Measurements from ENCODE around the gene ZFP36L1. TPM values are rescaled to one million over a fixed set of nuclear protein-coding genes. Genes with fewer than 3 reads are reported as not detected.
A peak's percentile ranks its signal among the peaks of the same experiment; 100 is the strongest.

The ZFP36L1 gene
- total RNA-seq, 1 experiment from 2014 or later, result 304 TPM

DNA sequence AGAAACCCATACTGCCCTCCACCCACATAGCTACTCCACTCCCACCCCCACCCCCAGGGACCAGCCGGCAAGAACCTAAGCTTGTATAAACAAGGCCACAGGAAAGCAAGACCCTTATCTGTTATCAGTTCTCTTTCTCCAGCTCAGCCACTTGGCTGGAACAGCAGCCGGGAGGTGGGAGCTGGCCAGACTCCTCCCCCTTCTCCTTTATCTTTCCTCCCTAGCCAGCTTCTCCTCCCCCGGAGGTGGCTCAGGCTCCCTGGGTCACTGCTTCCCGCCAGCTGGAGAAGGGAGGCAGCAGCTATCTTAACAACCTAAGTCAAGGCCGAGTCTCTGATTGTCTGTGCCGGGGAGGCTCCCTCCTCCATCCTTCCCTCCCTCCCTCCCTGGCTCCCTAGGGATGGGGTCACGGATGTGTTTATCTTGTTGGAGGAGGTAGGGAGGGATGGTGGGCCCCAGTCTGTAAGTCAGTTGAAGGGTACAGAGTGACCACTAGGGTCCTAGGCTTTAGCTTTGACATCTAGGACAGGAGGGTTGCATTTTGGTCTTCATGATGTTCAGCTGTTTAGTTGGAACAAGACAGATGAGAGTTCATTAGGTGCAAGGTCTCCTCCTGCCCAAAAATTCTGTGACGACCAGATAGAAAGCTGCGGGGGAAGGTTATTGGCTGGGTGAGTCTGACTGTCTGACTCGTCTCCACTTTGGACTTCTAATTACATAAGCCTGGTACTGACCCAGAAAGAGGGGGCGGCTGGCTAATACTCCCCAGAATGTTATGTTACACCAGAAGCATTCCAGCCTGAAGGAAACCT lies 29.7 kb downstream of the ZFP36L1 start:
- ChIA-PET CTCF (interaction anchor here (1.0 kb wide), 1 partner anchor 514 kb away, joined by 5 read pairs; no protein-coding TSS in a partner anchor), RAD21 (ENCODE audit: low non-redundant PET in 1 of 2, low total read pairs in 2 of 2, uncharacterized antibody in 2 of 2, unreplicated experiment in 2 of 2) (interaction anchor here (0.6 to 0.9 kb wide), 2 partner anchors 34 to 228 kb away, joined by 4 to 7 read pairs; no protein-coding TSS in a partner anchor), POLR2A (interaction anchor here (0.7 to 1.2 kb wide), 2 partner anchors 30 to 78 kb away, joined by 3 to 5 read pairs; partner anchors contain the start of gene ZFP36L1)
- intact Hi-C loops (cut with micrococcal nuclease), result no loop called here
- no peak for DNase-seq (ENCODE audit: low read depth, low spot score)
- Histone ChIP-seq H4K20me1 (ENCODE audit: insufficient read depth) (no peaks in the 10 kb centered on the region), H3K9ac (ENCODE audit: low read length) (no peak overlapping the region), H3K4me1 (ENCODE audit: control insufficient read depth in 1 of 2, insufficient read depth in 2 of 2, low read length in 2 of 2) (peaks cover 5 to 14% of the 10 kb centered on the region in 2 experiments; a peak in 2 of 4 replicates), H3K27me3 (ENCODE audit: insufficient read depth, low read length) (no peaks in the 10 kb centered on the region), H3K4me2 (ENCODE audit: low read length) (peak overlapping the region; percentile 1; the same call in 1 of the 2 replicates), H2AFZ (ENCODE audit: low read depth, low read length, poor library complexity, severe bottlenecking) (no peak overlapping the region), H3K79me2 (ENCODE audit: insufficient read depth, low read length) (no peaks in the 10 kb centered on the region), H3K4me3 (replicated peaks in 1 of 2; ENCODE audit: low read depth in 1 of 2, low read length in 2 of 2) (no peak overlapping the region), H3K9me2 (ENCODE audit: insufficient read depth) (no peaks in the 10 kb centered on the region), H3K9me3 (ENCODE audit: control insufficient read depth in 1 of 2, insufficient read depth in 1 of 2, low read depth in 1 of 2, low read length in 2 of 2) (no peaks in the 10 kb centered on the region), H3K36me3 (ENCODE audit: control insufficient read depth in 1 of 2, insufficient read depth in 2 of 2, low read length in 2 of 2) (no peaks in the 10 kb centered on the region), H3K27ac (ENCODE audit: low read depth, low read length) (no peak overlapping the region)
- peak; percentile 74 for ATAC-seq
- TF ChIP-seq, protein P1, sequence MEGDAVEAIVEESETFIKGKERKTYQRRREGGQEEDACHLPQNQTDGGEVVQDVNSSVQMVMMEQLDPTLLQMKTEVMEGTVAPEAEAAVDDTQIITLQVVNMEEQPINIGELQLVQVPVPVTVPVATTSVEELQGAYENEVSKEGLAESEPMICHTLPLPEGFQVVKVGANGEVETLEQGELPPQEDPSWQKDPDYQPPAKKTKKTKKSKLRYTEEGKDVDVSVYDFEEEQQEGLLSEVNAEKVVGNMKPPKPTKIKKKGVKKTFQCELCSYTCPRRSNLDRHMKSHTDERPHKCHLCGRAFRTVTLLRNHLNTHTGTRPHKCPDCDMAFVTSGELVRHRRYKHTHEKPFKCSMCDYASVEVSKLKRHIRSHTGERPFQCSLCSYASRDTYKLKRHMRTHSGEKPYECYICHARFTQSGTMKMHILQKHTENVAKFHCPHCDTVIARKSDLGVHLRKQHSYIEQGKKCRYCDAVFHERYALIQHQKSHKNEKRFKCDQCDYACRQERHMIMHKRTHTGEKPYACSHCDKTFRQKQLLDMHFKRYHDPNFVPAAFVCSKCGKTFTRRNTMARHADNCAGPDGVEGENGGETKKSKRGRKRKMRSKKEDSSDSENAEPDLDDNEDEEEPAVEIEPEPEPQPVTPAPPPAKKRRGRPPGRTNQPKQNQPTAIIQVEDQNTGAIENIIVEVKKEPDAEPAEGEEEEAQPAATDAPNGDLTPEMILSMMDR (IDR thresholded peaks at IDR 0.05 in 2 of 3, conservative IDR thresholded peaks at IDR 0.05 in 1 of 3; ENCODE audit: borderline replicate concordance in 1 of 3, insufficient read depth in 1 of 3, low read depth in 2 of 3, low read length in 2 of 3), result no peak
- TF ChIP-seq TCF7L2 (IDR thresholded peaks at IDR 0.05; ENCODE audit: borderline replicate concordance, extremely low read depth, insufficient read depth, insufficient read length), result peak; percentile 10
- BruUV-seq (replicated peaks), result no TSS peak

DNA sequence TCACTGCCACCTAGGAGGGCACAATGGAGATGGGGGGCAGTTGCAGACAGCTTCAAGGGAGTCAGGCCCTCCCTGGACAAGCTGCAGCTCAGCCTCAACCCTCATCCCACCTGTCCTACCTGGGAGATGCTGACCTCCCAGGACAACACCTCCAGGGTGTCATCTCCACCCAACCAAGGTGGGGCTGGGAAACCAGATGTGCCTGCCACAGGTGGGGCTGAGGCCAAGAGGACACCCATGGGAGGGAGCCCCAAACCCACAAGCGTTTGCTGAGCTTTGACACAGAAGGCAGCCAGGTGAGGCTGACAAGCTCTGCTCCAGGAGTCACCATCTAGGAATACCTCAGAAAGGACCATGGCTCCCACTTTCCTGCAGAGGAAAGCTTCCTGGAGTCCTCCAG lies 31.5 kb downstream of the ZFP36L1 start:
- H3K4me1 ChIP-seq (ENCODE audit: control insufficient read depth in 1 of 2, insufficient read depth in 2 of 2, low read length in 2 of 2), result peaks cover 5 to 14% of the 10 kb centered on the region in 2 experiments; a peak in 2 of 4 replicates
- no peak overlapping the region for H2AFZ ChIP-seq (ENCODE audit: low read depth, low read length, poor library complexity, severe bottlenecking)
- H3K79me2 ChIP-seq (ENCODE audit: insufficient read depth, low read length), result no peaks in the 10 kb centered on the region
- H3K4me3 ChIP-seq (replicated peaks in 1 of 2; ENCODE audit: low read depth in 1 of 2, low read length in 2 of 2), result no peak overlapping the region
- ATAC-seq, result no peak
- no TSS peak for BruUV-seq (replicated peaks)
- H3K4me2 ChIP-seq (ENCODE audit: low read length), result no peak overlapping the region
- H3K9me2 ChIP-seq (ENCODE audit: insufficient read depth), result no peaks in the 10 kb centered on the region
- POLR2A ChIA-PET, result no interaction called here
- no peaks in the 10 kb centered on the region for H3K36me3 ChIP-seq (ENCODE audit: control insufficient read depth in 1 of 2, insufficient read depth in 2 of 2, low read length in 2 of 2)
- H4K20me1 ChIP-seq (ENCODE audit: insufficient read depth), result no peaks in the 10 kb centered on the region
- no peak overlapping the region for H3K27ac ChIP-seq (ENCODE audit: low read depth, low read length)
- H3K9me3 ChIP-seq (ENCODE audit: control insufficient read depth in 1 of 2, insufficient read depth in 1 of 2, low read depth in 1 of 2, low read length in 2 of 2), result no peaks in the 10 kb centered on the region
- no peak overlapping the region for H3K9ac ChIP-seq (ENCODE audit: low read length)
- RAD21 ChIA-PET (ENCODE audit: low non-redundant PET in 1 of 2, low total read pairs in 2 of 2, uncharacterized antibody in 2 of 2, unreplicated experiment in 2 of 2), result no interaction called here
- DNase-seq (ENCODE audit: low read depth, low spot score), result no peak
- no peaks in the 10 kb centered on the region for H3K27me3 ChIP-seq (ENCODE audit: insufficient read depth, low read length)
- CTCF ChIA-PET, result no interaction called here
- intact Hi-C loops (cut with micrococcal nuclease), result no loop called here
- TF ChIP-seq, protein P2, sequence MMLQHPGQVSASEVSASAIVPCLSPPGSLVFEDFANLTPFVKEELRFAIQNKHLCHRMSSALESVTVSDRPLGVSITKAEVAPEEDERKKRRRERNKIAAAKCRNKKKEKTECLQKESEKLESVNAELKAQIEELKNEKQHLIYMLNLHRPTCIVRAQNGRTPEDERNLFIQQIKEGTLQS (IDR thresholded peaks at IDR 0.05), result no peak
- TF ChIP-seq POLR2AphosphoS5 (IDR thresholded peaks at IDR 0.05; ENCODE audit: low read depth, low read length), result no peak
- no peak for TF ChIP-seq ELF1 (IDR thresholded peaks at IDR 0.05; ENCODE audit: borderline replicate concordance, low read depth)
- no peak for TF ChIP-seq SP1 (IDR thresholded peaks at IDR 0.05; ENCODE audit: low read depth)
- TF ChIP-seq TCF7L2 (IDR thresholded peaks at IDR 0.05; ENCODE audit: borderline replicate concordance, extremely low read depth, insufficient read depth, insufficient read length), result no peak
- TF ChIP-seq EZH2 (IDR thresholded peaks at IDR 0.05), result no peak
- TF ChIP-seq YY1 (IDR thresholded peaks at IDR 0.05; ENCODE audit: extremely low read depth, insufficient replicate concordance, low read depth, low read length), result no peak
- TF ChIP-seq, protein P3, sequence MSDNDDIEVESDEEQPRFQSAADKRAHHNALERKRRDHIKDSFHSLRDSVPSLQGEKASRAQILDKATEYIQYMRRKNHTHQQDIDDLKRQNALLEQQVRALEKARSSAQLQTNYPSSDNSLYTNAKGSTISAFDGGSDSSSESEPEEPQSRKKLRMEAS (IDR thresholded peaks at IDR 0.05), result no peak
- no peak for TF ChIP-seq SRF (IDR thresholded peaks at IDR 0.05; ENCODE audit: low read depth)
- TF ChIP-seq JUND (IDR thresholded peaks at IDR 0.05), result no peak
- TF ChIP-seq, protein P4, sequence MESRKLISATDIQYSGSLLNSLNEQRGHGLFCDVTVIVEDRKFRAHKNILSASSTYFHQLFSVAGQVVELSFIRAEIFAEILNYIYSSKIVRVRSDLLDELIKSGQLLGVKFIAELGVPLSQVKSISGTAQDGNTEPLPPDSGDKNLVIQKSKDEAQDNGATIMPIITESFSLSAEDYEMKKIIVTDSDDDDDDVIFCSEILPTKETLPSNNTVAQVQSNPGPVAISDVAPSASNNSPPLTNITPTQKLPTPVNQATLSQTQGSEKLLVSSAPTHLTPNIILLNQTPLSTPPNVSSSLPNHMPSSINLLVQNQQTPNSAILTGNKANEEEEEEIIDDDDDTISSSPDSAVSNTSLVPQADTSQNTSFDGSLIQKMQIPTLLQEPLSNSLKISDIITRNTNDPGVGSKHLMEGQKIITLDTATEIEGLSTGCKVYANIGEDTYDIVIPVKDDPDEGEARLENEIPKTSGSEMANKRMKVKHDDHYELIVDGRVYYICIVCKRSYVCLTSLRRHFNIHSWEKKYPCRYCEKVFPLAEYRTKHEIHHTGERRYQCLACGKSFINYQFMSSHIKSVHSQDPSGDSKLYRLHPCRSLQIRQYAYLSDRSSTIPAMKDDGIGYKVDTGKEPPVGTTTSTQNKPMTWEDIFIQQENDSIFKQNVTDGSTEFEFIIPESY (IDR thresholded peaks at IDR 0.05; ENCODE audit: extremely low read depth, insufficient replicate concordance, low read length), result no peak
